ENCODE data around the gene DRC1. TPM values are rescaled to one million over a fixed set of nuclear protein-coding genes. Genes with fewer than 3 reads are reported as not detected.

The DRC1 gene
- total RNA-seq, 3 donors from 2014 or later (not counting 1 experiment from before 2014, with no cell fraction given) = not detected

GRCh38 chr2:26479131-26479788, 77.5 kb downstream of the DRC1 start:
- Histone ChIP-seq H3K36me3 (ENCODE audit: control insufficient read depth, insufficient read depth, low read length) (no peaks in the 10 kb centered on the region), H3K27me3 (ENCODE audit: control insufficient read depth, insufficient read depth, low read length) (no peaks in the 10 kb centered on the region), H3K9me3 (ENCODE audit: control insufficient read depth, insufficient read depth, low read length) (no peaks in the 10 kb centered on the region), H3K27ac (ENCODE audit: low read length) (no peak overlapping the region), H3K4me1 (ENCODE audit: control insufficient read depth, insufficient read depth, low read length) (peaks cover 7% of the 10 kb centered on the region), H3K4me3 (ENCODE audit: low read length) (no peak overlapping the region)
- intact Hi-C loops (cut with micrococcal nuclease) = no loop called here
- ATAC-seq (no peak), DNase-seq (no peak)
- Mint-ChIP-seq H3K27me3 (ENCODE audit: low read depth in 2 of 2) (no peaks in the 10 kb centered on the region), H3K27ac (no peak overlapping the region), H3K9me3 (no peaks in the 10 kb centered on the region), H3K36me3 (no peaks in the 10 kb centered on the region), H3K4me1 (peaks cover 5 to 7% of the 10 kb centered on the region in 2 donors), H3K4me3 (no peak overlapping the region)
- 91% methylated on average over 25 of the region's 25 CpGs for WGBS (ENCODE audit: insufficient coverage)
- TF ChIP-seq CTCF (IDR thresholded peaks at IDR 0.05) = no peak

- no peak overlapping the region for H3K4me3 ChIP-seq (ENCODE audit: low read length)
- H3K36me3 Mint-ChIP-seq = no peaks in the 10 kb centered on the region
- no peak for TF ChIP-seq CTCF (IDR thresholded peaks at IDR 0.05)
- H3K9me3 ChIP-seq (ENCODE audit: control insufficient read depth, insufficient read depth, low read length) = no peaks in the 10 kb centered on the region
- DNase-seq (no peak), ATAC-seq (no peak)
- no peak overlapping the region for H3K27ac ChIP-seq (ENCODE audit: low read length)
- 90% methylated on average over 21 of the region's 21 CpGs for WGBS (ENCODE audit: insufficient coverage)
- no peak overlapping the region for H3K27ac Mint-ChIP-seq
- H3K4me3 Mint-ChIP-seq = no peak overlapping the region
- H3K27me3 ChIP-seq (ENCODE audit: control insufficient read depth, insufficient read depth, low read length) = no peaks in the 10 kb centered on the region
- no peaks in the 10 kb centered on the region for H3K9me3 Mint-ChIP-seq
- intact Hi-C loops (cut with micrococcal nuclease) = no loop called here
- H3K27me3 Mint-ChIP-seq (ENCODE audit: low read depth in 2 of 2) = no peaks in the 10 kb centered on the region
- H3K36me3 ChIP-seq (ENCODE audit: control insufficient read depth, insufficient read depth, low read length) = no peaks in the 10 kb centered on the region
- peaks cover 7% of the 10 kb centered on the region for H3K4me1 ChIP-seq (ENCODE audit: control insufficient read depth, insufficient read depth, low read length)
- peaks cover 5 to 7% of the 10 kb centered on the region in 2 donors for H3K4me1 Mint-ChIP-seq
Observed at GRCh38 chr2:26479789-26480565, 78.3 kb downstream of the DRC1 start.

GRCh38 chr2:26480566-26481423, 79.1 kb downstream of the DRC1 start:
- Histone ChIP-seq H3K9me3 (ENCODE audit: control insufficient read depth, insufficient read depth, low read length) (no peaks in the 10 kb centered on the region), H3K36me3 (ENCODE audit: control insufficient read depth, insufficient read depth, low read length) (no peaks in the 10 kb centered on the region), H3K4me1 (ENCODE audit: control insufficient read depth, insufficient read depth, low read length) (peaks cover 7% of the 10 kb centered on the region), H3K4me3 (ENCODE audit: low read length) (no peak overlapping the region), H3K27ac (ENCODE audit: low read length) (no peak overlapping the region), H3K27me3 (ENCODE audit: control insufficient read depth, insufficient read depth, low read length) (no peaks in the 10 kb centered on the region)
- Mint-ChIP-seq H3K36me3 (no peaks in the 10 kb centered on the region), H3K27ac (no peak overlapping the region), H3K9me3 (no peaks in the 10 kb centered on the region), H3K27me3 (ENCODE audit: low read depth in 2 of 2) (no peaks in the 10 kb centered on the region), H3K4me1 (peaks cover 5 to 7% of the 10 kb centered on the region in 2 donors), H3K4me3 (no peak overlapping the region)
- DNase-seq (no peak), ATAC-seq (no peak)
- TF ChIP-seq CTCF (IDR thresholded peaks at IDR 0.05) = no peak
- 90% methylated on average over 18 of the region's 18 CpGs for WGBS (ENCODE audit: insufficient coverage)
- intact Hi-C loops (cut with micrococcal nuclease) = no loop called here
